CD4-positive, CD25-positive, alpha-beta regulatory T cell (primary cell): ENCODE results near the gene RC3H2. TPM values are rescaled to one million over a fixed set of nuclear protein-coding genes. Genes with fewer than 3 reads are reported as not detected.

Source experiments
- ATAC-seq, 2 donors: fragments of 150-1000 bp; cut with Tn5 transposase; one replicate each; pipeline ENCODE4 v1.10.0; 2021; ENCODE audit warnings: low read depth in 2 of 2, moderate number of reproducible peaks in 2 of 2, moderate library complexity in 1 of 2
- DNase-seq, 3 donors: peaks; one replicate each; pipeline versions ENCODE4 v3.0.0 to v3.0.0-alpha.2; 2012 to 2022; ENCODE audit warnings: mixed read lengths in 1 of 3
- H3K27ac ChIP-seq: one replicate; pipeline ENCODE4 v1.7.0; 2013; ENCODE audit warnings: mild to moderate bottlenecking, low read length; ENCODE audit not compliant: insufficient read depth, poor library complexity, severe bottlenecking
- H3K27me3 ChIP-seq: one replicate; pipeline ENCODE4 v1.7.0; 2013; ENCODE audit warnings: low read length; ENCODE audit not compliant: control insufficient read depth, insufficient read depth
- H3K36me3 ChIP-seq: one replicate; pipeline ENCODE4 v1.7.0; 2013; ENCODE audit warnings: mild to moderate bottlenecking, low read length, moderate library complexity; ENCODE audit not compliant: control insufficient read depth, insufficient read depth
- H3K4me1 ChIP-seq: 2 replicates; pipeline ENCODE4 v1.7.0; 2013; ENCODE audit warnings: mild to moderate bottlenecking, low read length; ENCODE audit not compliant: insufficient read depth, control insufficient read depth, poor library complexity, severe bottlenecking
- H3K4me3 ChIP-seq: one replicate; pipeline ENCODE4 v1.7.0; 2013; ENCODE audit warnings: low read depth, mild to moderate bottlenecking, low read length, moderate library complexity
- H3K9me3 ChIP-seq, 2 experiments: 1 replicate in 1 of 2; 2 replicates in 1 of 2; pipeline ENCODE4 v1.7.0; 2013; ENCODE audit warnings: low read length in 2 of 2, mild to moderate bottlenecking in 1 of 2, moderate library complexity in 1 of 2; ENCODE audit not compliant: control insufficient read depth in 2 of 2
- H3K27ac Mint-ChIP-seq, 3 donors: one replicate each; pipeline ENCODE4 v1.8.0; 2020 to 2022; ENCODE audit warnings: mild to moderate bottlenecking in 3 of 3, mixed read lengths in 3 of 3, moderate library complexity in 2 of 3
- H3K27me3 Mint-ChIP-seq: one replicate; pipeline ENCODE4 v1.8.0; 2022; ENCODE audit warnings: mild to moderate bottlenecking, mixed read lengths
- H3K36me3 Mint-ChIP-seq: one replicate; pipeline ENCODE4 v1.8.0; 2020; ENCODE audit warnings: mixed read lengths
- H3K4me1 Mint-ChIP-seq, 4 donors: one replicate each; pipeline ENCODE4 v1.8.0; 2020 to 2022; ENCODE audit warnings: mixed read lengths in 4 of 4, mild to moderate bottlenecking in 1 of 4
- H3K4me3 Mint-ChIP-seq, 4 donors: one replicate each; pipeline ENCODE4 v1.8.0; 2020 to 2022; ENCODE audit warnings: mild to moderate bottlenecking in 4 of 4, mixed read lengths in 4 of 4, moderate library complexity in 3 of 4
- H3K9me3 Mint-ChIP-seq, 7 donors: one replicate each; pipeline ENCODE4 v1.8.0; 2020 to 2022; ENCODE audit warnings: mixed read lengths in 7 of 7, mild to moderate bottlenecking in 3 of 7, moderate library complexity in 2 of 7
- polyA plus RNA-seq, 4 donors: library from polyadenylated mRNA; unstranded; fragments of 300-500 nt; fragmentation: Illumina TruSeq; gene quantifications; one replicate each; pipeline ENCODE4 v1.2.3, GENCODE V29; 2021
- total RNA-seq: library from RNA; stranded (reverse); gene quantifications from one replicate; pipeline ENCODE4 v1.2.3, GENCODE V29; 2022

The RC3H2 gene
- total and polyA plus RNA-seq, 5 donors from 2014 or later, result 23.2 to 82.4 (median 29.8) TPM

DNA sequence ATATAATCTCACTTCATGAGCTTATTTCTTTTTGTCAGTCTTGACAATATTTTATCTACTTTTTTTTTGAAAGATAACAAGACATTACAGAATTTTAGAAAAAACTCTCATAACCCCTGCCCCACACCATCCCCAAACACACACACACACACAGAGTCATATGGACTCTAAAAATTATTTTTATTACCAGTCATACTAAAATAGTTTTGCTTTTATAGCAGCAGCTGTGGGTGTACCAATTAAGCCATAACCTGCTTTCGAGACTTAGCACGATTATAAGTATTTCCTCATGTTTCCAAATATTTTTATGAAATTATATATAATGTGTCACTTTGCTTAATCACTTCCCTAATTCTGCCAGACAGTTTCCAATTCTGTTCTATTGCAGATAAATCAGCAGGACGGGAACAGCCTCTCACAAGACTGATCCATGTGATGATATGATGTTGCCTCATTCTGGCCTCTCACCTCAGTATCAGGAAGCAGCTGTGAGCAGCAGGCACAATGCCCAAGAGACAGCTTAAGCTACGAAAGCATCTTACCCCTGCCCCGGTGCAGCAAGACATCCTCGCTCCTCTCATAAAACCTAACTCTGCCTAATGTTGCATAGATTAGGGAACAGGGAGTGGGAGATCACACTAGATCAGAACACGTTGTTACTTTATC lies 83.7 kb downstream of the RC3H2 start:
- ATAC-seq (no peak), DNase-seq (no peak)
- H3K27me3 ChIP-seq, result no peaks in the 10 kb centered on the region
- H3K4me3 Mint-ChIP-seq, result peak overlapping the region in 1 of 4 donors; percentile 7
- H3K27ac Mint-ChIP-seq, result peak overlapping the region; percentile 63 to 80 (median 67)
- peaks cover 54% of the 10 kb centered on the region for H3K4me1 ChIP-seq
- peaks cover 42 to 69% (median 60%) of the 10 kb centered on the region in 4 donors for H3K4me1 Mint-ChIP-seq
- no peaks in the 10 kb centered on the region for H3K27me3 Mint-ChIP-seq
- H3K9me3 ChIP-seq, result no peaks in the 10 kb centered on the region
- peaks cover 44% of the 10 kb centered on the region for H3K36me3 ChIP-seq
- H3K9me3 Mint-ChIP-seq, result no peaks in the 10 kb centered on the region
- peak overlapping the region; percentile 31 for H3K27ac ChIP-seq
- no peak overlapping the region for H3K4me3 ChIP-seq
- H3K36me3 Mint-ChIP-seq, result peaks cover 35% of the 10 kb centered on the region

DNA sequence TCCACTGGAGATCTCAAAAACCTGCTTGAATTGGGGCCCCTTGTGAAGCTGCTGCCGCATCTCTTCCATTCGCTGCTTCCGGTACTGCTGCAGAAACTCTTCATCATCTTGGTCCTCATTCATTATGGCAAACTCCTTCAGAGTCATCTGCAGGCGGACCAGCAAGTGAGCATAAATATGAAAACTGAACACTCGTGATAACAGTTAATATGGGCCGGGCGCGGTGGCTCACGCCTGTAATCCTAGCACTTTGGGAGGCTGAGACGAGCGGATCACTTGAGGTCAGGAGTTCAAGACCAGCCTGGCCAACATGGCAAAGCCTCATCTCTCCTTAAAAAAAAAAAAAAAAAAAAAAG lies 84.7 kb downstream of the RC3H2 start:
- Histone ChIP-seq H3K36me3 (peaks cover 37% of the 10 kb centered on the region), H3K4me3 (no peak overlapping the region), H3K4me1 (peaks cover 55% of the 10 kb centered on the region), H3K27ac (peak overlapping the region; percentile 65), H3K9me3 (no peaks in the 10 kb centered on the region), H3K27me3 (no peaks in the 10 kb centered on the region)
- H3K36me3 Mint-ChIP-seq, result peaks cover 35% of the 10 kb centered on the region
- no peak for ATAC-seq
- H3K4me3 Mint-ChIP-seq, result peak overlapping the region in 2 of 4 donors; percentile 24 to 54
- H3K27ac Mint-ChIP-seq, result peak overlapping the region; percentile 67 to 85 (median 82)
- DNase-seq, result no peak
- H3K4me1 Mint-ChIP-seq, result peaks cover 42 to 70% (median 61%) of the 10 kb centered on the region in 4 donors
- no peaks in the 10 kb centered on the region for H3K27me3 Mint-ChIP-seq
- H3K9me3 Mint-ChIP-seq, result no peaks in the 10 kb centered on the region

DNA sequence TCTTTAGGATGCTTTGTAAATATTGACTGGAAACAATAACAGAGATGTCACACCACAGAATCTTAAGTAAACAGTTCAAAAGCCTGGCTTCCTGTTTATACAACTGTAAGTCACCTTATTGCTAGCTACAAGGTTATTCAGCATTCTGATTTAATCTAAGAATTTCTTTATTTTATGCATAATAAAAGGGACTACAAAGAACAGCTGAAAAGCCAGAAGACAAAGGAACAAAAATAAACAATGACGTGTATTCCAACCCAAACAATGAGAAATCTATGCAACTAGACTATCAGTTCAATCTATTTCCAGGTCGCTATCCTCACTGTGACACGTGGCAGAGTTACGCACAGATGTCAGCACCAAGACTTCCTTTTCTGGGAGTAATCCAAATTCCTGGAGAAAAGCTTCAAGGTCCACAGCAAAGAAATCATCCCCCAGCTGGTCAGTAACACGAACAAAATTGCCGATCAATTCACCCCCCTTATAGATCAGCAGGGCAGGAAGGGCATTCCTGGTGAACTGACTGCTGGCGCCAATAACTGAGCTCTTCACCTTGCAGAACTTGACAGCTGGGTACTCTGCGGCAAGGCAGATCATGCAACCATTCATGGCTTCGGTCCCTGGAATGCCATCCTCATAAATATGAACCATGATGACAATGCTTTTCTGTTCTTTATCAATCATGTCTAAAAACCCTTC lies 85.2 kb downstream of the RC3H2 start:
- ATAC-seq (no peak), DNase-seq (no peak)
- Mint-ChIP-seq H3K4me1 (peaks cover 44 to 71% (median 62%) of the 10 kb centered on the region in 4 donors), H3K4me3 (peak overlapping the region in 3 of 4 donors; percentile 8 to 54 (median 24)), H3K27me3 (no peaks in the 10 kb centered on the region), H3K36me3 (peaks cover 35% of the 10 kb centered on the region), H3K9me3 (no peaks in the 10 kb centered on the region), H3K27ac (peak overlapping the region; percentile 67 to 85 (median 82))
- Histone ChIP-seq H3K36me3 (peaks cover 37% of the 10 kb centered on the region), H3K4me1 (peaks cover 50% of the 10 kb centered on the region), H3K9me3 (no peaks in the 10 kb centered on the region), H3K4me3 (peak overlapping the region; percentile 57), H3K27ac (peak overlapping the region; percentile 65), H3K27me3 (no peaks in the 10 kb centered on the region)

DNA sequence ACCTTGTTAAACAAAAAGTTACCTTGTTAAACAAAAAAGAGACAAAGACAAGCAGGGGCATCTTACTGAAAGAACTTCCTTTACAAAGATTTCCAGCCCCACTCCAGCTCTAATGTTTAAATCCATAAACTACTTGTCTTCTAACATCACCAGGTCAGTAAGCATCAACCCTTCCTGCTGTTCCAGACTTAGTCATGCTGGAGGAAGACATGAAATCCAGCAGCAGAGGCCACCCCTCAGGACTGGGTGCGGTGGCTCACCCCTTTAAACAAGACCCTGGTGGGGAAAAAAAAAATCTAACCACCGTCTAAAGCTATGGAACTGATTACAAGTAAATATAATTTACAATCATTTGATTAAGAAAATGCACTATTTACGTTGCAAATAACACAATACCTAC lies 85.8 kb downstream of the RC3H2 start:
- Mint-ChIP-seq H3K4me1 (peaks cover 38 to 69% (median 62%) of the 10 kb centered on the region in 4 donors), H3K9me3 (no peaks in the 10 kb centered on the region), H3K36me3 (peaks cover 32% of the 10 kb centered on the region), H3K27me3 (no peaks in the 10 kb centered on the region), H3K4me3 (peak overlapping the region in 3 of 4 donors; percentile 8 to 54 (median 24)), H3K27ac (peak overlapping the region; percentile 67 to 85 (median 82))
- no peak for ATAC-seq
- no peak for DNase-seq
- Histone ChIP-seq H3K27ac (peak overlapping the region; percentile 65), H3K9me3 (no peaks in the 10 kb centered on the region), H3K36me3 (peaks cover 32% of the 10 kb centered on the region), H3K27me3 (no peaks in the 10 kb centered on the region), H3K4me1 (peaks cover 44% of the 10 kb centered on the region), H3K4me3 (peak overlapping the region; percentile 57)

DNA sequence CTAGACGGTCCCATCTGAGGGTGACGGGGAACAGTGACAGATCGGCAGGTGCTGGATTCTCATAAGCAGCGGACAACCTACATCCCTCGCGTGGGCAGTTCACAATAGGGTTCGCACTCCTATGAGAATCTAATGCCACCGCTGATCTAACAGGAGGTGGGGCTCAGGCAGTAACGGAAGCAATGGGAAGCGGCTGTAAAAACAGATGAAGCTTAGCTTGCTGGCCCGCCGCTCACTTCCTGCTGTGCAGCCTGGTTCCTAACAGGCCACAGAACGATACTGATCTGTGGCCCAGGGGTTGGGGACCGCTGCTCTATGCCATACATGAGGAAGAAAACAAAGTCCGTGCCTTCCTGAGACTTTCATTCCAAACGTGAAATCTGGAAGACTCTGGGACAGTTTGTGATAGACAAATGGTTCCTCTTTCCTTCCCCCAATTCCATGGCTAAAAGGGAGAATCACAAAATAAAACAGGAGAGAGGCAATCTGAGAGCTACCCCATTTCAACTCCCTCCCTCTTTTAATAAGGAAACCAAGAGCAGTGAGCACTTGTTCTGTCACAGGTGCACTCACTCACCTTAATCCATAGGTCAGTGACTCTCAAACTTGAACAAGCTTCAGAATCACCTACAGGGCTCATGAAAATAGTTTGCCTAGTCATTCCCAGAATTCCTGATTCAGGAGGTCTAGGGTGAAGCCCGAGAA lies 88.8 kb downstream of the RC3H2 start:
- Histone ChIP-seq H3K27me3 (no peaks in the 10 kb centered on the region), H3K27ac (peak overlapping the region; percentile 75), H3K9me3 (no peaks in the 10 kb centered on the region), H3K4me1 (peaks cover 37% of the 10 kb centered on the region), H3K36me3 (peaks cover 10% of the 10 kb centered on the region), H3K4me3 (peak overlapping the region; percentile 67)
- Mint-ChIP-seq H3K27me3 (no peaks in the 10 kb centered on the region), H3K27ac (peak overlapping the region; percentile 96 to 99 (median 97)), H3K4me1 (peaks cover 23 to 48% (median 42%) of the 10 kb centered on the region in 4 donors), H3K36me3 (peaks cover 19% of the 10 kb centered on the region), H3K4me3 (peak overlapping the region; percentile 80 to 92 (median 85)), H3K9me3 (no peaks in the 10 kb centered on the region)
- DNase-seq (peak; percentile 9 to 80 (median 45)), ATAC-seq (peak; percentile 84 to 89)

DNA sequence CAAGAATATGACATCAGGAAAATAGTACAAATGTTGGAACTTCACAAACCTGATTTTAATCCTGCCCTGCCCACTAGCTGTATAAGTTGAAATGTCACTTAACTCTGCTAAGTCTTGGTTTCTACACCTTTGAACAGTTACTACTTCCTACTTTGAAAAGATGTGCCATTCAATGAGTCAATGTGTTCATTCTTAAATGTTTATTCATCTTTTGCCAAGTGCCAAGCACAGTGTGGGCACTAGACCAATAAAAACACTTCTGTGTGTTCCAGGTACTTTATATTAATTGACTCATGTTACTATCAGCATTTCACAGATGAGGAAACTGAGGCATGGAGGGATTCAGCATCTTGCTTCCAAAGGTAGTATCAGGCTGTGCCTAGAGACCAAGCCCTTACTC lies 89.6 kb downstream of the RC3H2 start:
- H3K27me3 Mint-ChIP-seq, result no peaks in the 10 kb centered on the region
- Histone ChIP-seq H3K27me3 (no peaks in the 10 kb centered on the region), H3K4me1 (peaks cover 32% of the 10 kb centered on the region), H3K27ac (peak overlapping the region; percentile 75), H3K36me3 (peaks cover 5% of the 10 kb centered on the region), H3K9me3 (no peaks in the 10 kb centered on the region), H3K4me3 (peak overlapping the region; percentile 67)
- ATAC-seq (no peak), DNase-seq (no peak)
- peaks cover 14% of the 10 kb centered on the region for H3K36me3 Mint-ChIP-seq
- H3K27ac Mint-ChIP-seq, result peak overlapping the region; percentile 96 to 99 (median 97)
- H3K4me3 Mint-ChIP-seq, result peak overlapping the region; percentile 80 to 92 (median 85)
- H3K4me1 Mint-ChIP-seq, result peaks cover 18 to 43% (median 37%) of the 10 kb centered on the region in 4 donors
- H3K9me3 Mint-ChIP-seq, result no peaks in the 10 kb centered on the region

DNA sequence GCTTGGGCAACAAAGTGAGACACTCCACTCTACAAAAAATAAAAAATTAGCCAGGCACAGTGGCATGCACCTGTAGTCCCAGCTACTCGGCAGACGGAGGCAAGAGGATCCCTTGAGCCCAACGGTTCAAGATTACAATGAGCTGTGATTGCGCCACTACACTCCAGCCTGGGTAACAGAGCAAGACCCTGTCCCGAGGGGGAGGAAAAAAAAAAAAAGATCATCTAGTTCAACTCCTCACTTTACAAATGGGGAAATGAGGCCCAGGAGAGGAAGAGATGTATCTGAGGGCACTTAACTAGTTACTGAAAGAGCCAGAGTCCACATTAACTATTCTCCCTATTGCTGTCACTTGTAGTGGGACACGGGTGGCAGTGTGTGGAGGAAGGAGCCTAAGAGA lies 90.6 kb downstream of the RC3H2 start:
- peak overlapping the region; percentile 85 to 99 (median 89) for H3K27ac Mint-ChIP-seq
- H3K4me3 ChIP-seq, result no peak overlapping the region
- ATAC-seq (no peak), DNase-seq (no peak)
- no peaks in the 10 kb centered on the region for H3K27me3 Mint-ChIP-seq
- peaks cover 4% of the 10 kb centered on the region for H3K36me3 Mint-ChIP-seq
- H3K36me3 ChIP-seq, result no peaks in the 10 kb centered on the region
- peaks cover 28% of the 10 kb centered on the region for H3K4me1 ChIP-seq
- peaks cover 14 to 33% (median 28%) of the 10 kb centered on the region in 4 donors for H3K4me1 Mint-ChIP-seq
- H3K27me3 ChIP-seq, result no peaks in the 10 kb centered on the region
- H3K4me3 Mint-ChIP-seq, result peak overlapping the region in 3 of 4 donors; percentile 36 to 51 (median 38)
- no peaks in the 10 kb centered on the region for H3K9me3 Mint-ChIP-seq
- H3K27ac ChIP-seq, result no peak overlapping the region
- no peaks in the 10 kb centered on the region for H3K9me3 ChIP-seq
